A673 (cell line): ENCODE measurements around the gene AKAP7. TPM values are rescaled to one million over a fixed set of nuclear protein-coding genes. Genes with fewer than 3 reads are reported as not detected.

Source experiments
- BruUV-seq: library from RNA; stranded (reverse); fragments of 400-500 nt; replicated peaks from 2 replicates; lab custom pipeline; 2021; lab: Mats Ljungman, UMichigan
- CTCF ChIA-PET: fragments of 300-600 bp; sonication (Branson Sonifier 250); formaldehyde crosslinking; loops from one replicate; lab custom pipeline; 2022; ENCODE audit warnings: antibody characterized with exemption; lab: Charles Lee
- POLR2A ChIA-PET: fragments of 300-600 bp; sonication (Branson Sonifier 250); formaldehyde crosslinking; loops from one replicate; lab custom pipeline; 2022; ENCODE audit warnings: antibody characterized with exemption; ENCODE audit not compliant: low non-redundant PET; lab: Charles Lee
- DNase-seq: peaks from one replicate; pipeline ENCODE4 v3.0.0-alpha.2; 2015; ENCODE audit warnings: low spot score
- H3K27ac ChIP-seq: fragments of 200-600 bp; sonication (generic); 2 replicates; pipeline ENCODE4 v1.5.1; 2016; ENCODE audit warnings: mixed run types, low read depth, mild to moderate bottlenecking, mixed read lengths, antibody characterized with exemption, low read length; ENCODE audit not compliant: poor library complexity, severe bottlenecking
- H3K27me3 ChIP-seq: fragments of 200-600 bp; sonication (generic); replicated peaks from 2 replicates; pipeline ENCODE4 v1.6.1; 2017; ENCODE audit warnings: mixed run types, low read depth, mild to moderate bottlenecking, mixed read lengths, antibody characterized with exemption, low read length; ENCODE audit not compliant: insufficient read depth, poor library complexity
- H3K36me3 ChIP-seq: fragments of 200-600 bp; sonication (generic); 2 replicates; pipeline ENCODE4 v1.6.1; 2016; ENCODE audit warnings: mixed run types, mild to moderate bottlenecking, mixed read lengths, antibody characterized with exemption, low read length; ENCODE audit not compliant: insufficient read depth, poor library complexity, severe bottlenecking
- H3K4me1 ChIP-seq: fragments of 200-600 bp; sonication (generic); 2 replicates; pipeline ENCODE4 v1.6.1; 2017; ENCODE audit warnings: mixed run types, mild to moderate bottlenecking, mixed read lengths, antibody characterized with exemption, low read length; ENCODE audit not compliant: insufficient read depth, poor library complexity, severe bottlenecking
- H3K4me3 ChIP-seq: fragments of 200-600 bp; sonication (generic); 2 replicates; pipeline ENCODE4 v1.5.1; 2016; ENCODE audit warnings: low read depth, mixed run types, mild to moderate bottlenecking, mixed read lengths, low read length; ENCODE audit not compliant: poor library complexity, severe bottlenecking
- H3K9me3 ChIP-seq: fragments of 200-600 bp; sonication (generic); 2 replicates; pipeline ENCODE4 v1.6.1; 2016; ENCODE audit warnings: mixed run types, low read depth, mild to moderate bottlenecking, mixed read lengths, antibody characterized with exemption, low read length; ENCODE audit not compliant: poor library complexity, severe bottlenecking
- EZH2 ChIP-seq: fragments of 200-600 bp; sonication (generic); IDR thresholded peaks from 2 replicates; pipeline ENCODE4 v1.6.1; 2017; ENCODE audit warnings: borderline replicate concordance, low read depth, mild to moderate bottlenecking, mixed read lengths, antibody characterized with exemption, low read length; ENCODE audit not compliant: poor library complexity, severe bottlenecking
- intact Hi-C: fragments of 100-400 bp; cut with micrococcal nuclease; formaldehyde crosslinking; loops from one replicate; pipeline ENCODE4 v1.10.0; 2022; ENCODE audit not compliant: unreplicated experiment
- total RNA-seq: library from RNA; stranded (reverse); gene quantifications from 2 replicates; pipeline ENCODE4 v1.2.3, GENCODE V29; 2021
- TF ChIP-seq, protein P1 (sequence below): fragments of 300-800, 200-600 bp; sonication (generic); conservative IDR thresholded peaks from 2 replicates; pipeline ENCODE4 v1.5.1; 2017; ENCODE audit warnings: low read depth, mild to moderate bottlenecking, antibody characterized with exemption, low read length, moderate library complexity, mixed read lengths

The AKAP7 gene
- total RNA-seq, 1 experiment from 2014 or later = 59.5 TPM

- BruUV-seq = no TSS peak
- no peak for DNase-seq
- POLR2A ChIA-PET = no interaction called here
- intact Hi-C loops = loop anchor here (5.0 kb wide), 1 partner anchor 397 kb away; no protein-coding TSS in a partner anchor
- TF ChIP-seq, protein P1, sequence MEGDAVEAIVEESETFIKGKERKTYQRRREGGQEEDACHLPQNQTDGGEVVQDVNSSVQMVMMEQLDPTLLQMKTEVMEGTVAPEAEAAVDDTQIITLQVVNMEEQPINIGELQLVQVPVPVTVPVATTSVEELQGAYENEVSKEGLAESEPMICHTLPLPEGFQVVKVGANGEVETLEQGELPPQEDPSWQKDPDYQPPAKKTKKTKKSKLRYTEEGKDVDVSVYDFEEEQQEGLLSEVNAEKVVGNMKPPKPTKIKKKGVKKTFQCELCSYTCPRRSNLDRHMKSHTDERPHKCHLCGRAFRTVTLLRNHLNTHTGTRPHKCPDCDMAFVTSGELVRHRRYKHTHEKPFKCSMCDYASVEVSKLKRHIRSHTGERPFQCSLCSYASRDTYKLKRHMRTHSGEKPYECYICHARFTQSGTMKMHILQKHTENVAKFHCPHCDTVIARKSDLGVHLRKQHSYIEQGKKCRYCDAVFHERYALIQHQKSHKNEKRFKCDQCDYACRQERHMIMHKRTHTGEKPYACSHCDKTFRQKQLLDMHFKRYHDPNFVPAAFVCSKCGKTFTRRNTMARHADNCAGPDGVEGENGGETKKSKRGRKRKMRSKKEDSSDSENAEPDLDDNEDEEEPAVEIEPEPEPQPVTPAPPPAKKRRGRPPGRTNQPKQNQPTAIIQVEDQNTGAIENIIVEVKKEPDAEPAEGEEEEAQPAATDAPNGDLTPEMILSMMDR = no peak
- TF ChIP-seq EZH2 = no peak
- no peaks in the 10 kb centered on the region for H3K9me3 ChIP-seq
- H3K36me3 ChIP-seq = peaks cover 12% of the 10 kb centered on the region
- peak overlapping the region; percentile 94 for H3K27ac ChIP-seq
- H3K4me1 ChIP-seq = peaks cover 28% of the 10 kb centered on the region
- H3K27me3 ChIP-seq = no peaks in the 10 kb centered on the region
- H3K4me3 ChIP-seq = peak overlapping the region; percentile 66
- CTCF ChIA-PET = no interaction called here
Observed at GRCh38 chr6:131134980-131135243, 355 bp upstream of the AKAP7 start.

- DNase-seq = peak; percentile 61
- CTCF ChIA-PET = no interaction called here
Observed at GRCh38 chr6:131136021-131136786, 937 bp downstream of the AKAP7 start.

DNA sequence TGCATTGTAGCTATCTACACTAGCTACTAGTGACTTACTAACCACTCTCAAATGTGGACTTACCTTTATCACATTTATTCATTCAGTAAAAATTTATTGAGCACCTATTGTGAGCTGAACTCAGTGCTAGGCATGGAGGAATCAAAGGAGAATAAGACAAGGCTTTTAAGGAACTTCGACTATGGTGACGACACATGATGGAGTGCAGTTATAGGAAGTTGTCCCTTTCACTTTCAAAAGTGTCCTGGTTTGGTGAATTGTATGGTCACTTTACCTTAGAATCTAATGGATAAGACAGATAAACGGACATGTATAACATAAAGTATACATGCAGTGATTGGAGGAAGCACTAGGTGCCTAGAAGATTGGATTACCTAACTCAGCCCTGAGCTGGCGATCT lies 4.3 kb downstream of the AKAP7 start:
- intact Hi-C loops = no loop called here
- POLR2A ChIA-PET = no interaction called here
- peaks cover 14% of the 10 kb centered on the region for H3K4me1 ChIP-seq
- H3K27ac ChIP-seq = no peak overlapping the region
- TF ChIP-seq, protein P1 = no peak
- no peak for TF ChIP-seq EZH2
- no peaks in the 10 kb centered on the region for H3K27me3 ChIP-seq
- CTCF ChIA-PET = no interaction called here
- H3K4me3 ChIP-seq = no peak overlapping the region
- no peaks in the 10 kb centered on the region for H3K9me3 ChIP-seq
- peaks cover 26% of the 10 kb centered on the region for H3K36me3 ChIP-seq
- BruUV-seq = no TSS peak
- no peak for DNase-seq

More at GRCh38 chr6:131136021-131136786, 937 bp downstream of the AKAP7 start:
- Histone ChIP-seq H3K4me3 (peak overlapping the region; percentile 66), H3K27ac (peak overlapping the region; percentile 94), H3K27me3 (no peaks in the 10 kb centered on the region), H3K4me1 (peaks cover 28% of the 10 kb centered on the region), H3K9me3 (no peaks in the 10 kb centered on the region), H3K36me3 (peaks cover 12% of the 10 kb centered on the region)
- BruUV-seq = TSS peak; percentile 48
- POLR2A ChIA-PET = no interaction called here
- intact Hi-C loops = no loop called here
- no peak for TF ChIP-seq EZH2
- TF ChIP-seq, protein P1 = no peak
